Measurements from ENCODE around the gene ITPRIPL2.

- TF ChIP-seq EZH2 (IDR thresholded peaks at IDR 0.05; ENCODE audit: low read length) (no peak), CTCF (optimal IDR thresholded peaks at IDR 0.05 in 1 of 3, IDR thresholded peaks at IDR 0.05 in 1 of 3, conservative IDR thresholded peaks at IDR 0.05 in 1 of 3; ENCODE audit: extremely low read depth in 1 of 3, insufficient read depth in 2 of 3, low read length in 3 of 3) (peak; percentile 87 to 99 (median 87))
Measured at GRCh38 chr16:19086322-19087199, 27.2 kb upstream of the ITPRIPL2 start.
